OCI-M2 (cell line): ENCODE data around the gene PCSK4.
A peak's percentile ranks its signal among the peaks of the same experiment; 100 is the strongest.
"Not testable (repeated sequence)": the region's sequence is repeated elsewhere in the genome, so short reads cannot be mapped to it uniquely, and the experiment has no call there.

ENCODE experiments used
- DNase-seq: peaks from one replicate; lab custom pipeline; 2025; ENCODE audit not compliant: unreplicated experiment; lab: John Stamatoyannopoulos, UW

The PCSK4 gene

DNA sequence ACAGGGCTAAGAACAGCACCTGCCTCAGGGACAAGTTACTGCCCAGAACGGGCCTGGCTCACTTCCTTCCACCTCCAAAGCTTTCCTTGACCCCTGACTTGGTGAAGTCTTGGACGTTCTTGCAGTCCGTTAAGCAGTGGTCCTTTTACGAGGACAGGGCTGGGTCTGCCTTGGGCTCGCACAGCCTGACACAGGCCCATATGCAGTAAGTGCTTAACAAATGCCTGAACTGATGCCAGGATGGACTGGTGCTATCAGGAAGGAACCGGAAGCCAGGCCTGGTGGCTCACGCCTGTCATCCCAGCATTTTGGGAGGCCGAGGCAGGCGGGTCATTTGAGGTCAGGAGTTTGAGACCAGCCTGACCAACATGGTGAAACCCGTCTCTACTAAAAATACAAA is 31.9 kb upstream of the PCSK4 start:
- no peak for DNase-seq

DNA sequence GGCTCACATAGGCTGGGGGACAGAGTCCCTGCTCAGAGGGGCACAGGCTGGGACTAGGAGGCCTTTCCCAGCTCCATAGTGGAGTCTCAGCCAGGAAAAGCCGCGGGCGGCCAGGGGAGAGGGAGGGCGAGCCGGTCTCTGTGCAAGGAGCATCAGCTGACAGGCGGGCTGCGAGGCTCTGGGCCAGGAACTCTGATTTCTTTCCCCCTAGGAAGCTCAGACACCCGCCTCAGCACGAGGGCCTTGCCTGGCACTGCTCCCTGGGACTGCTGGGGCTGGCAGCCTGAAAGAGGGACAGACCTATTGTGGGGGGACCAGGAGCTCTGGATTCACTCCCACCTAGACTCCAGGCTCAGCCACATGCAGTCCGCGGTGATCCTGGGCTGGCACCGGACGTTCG is 31.5 kb upstream of the PCSK4 start:
- DNase-seq = no peak

DNA sequence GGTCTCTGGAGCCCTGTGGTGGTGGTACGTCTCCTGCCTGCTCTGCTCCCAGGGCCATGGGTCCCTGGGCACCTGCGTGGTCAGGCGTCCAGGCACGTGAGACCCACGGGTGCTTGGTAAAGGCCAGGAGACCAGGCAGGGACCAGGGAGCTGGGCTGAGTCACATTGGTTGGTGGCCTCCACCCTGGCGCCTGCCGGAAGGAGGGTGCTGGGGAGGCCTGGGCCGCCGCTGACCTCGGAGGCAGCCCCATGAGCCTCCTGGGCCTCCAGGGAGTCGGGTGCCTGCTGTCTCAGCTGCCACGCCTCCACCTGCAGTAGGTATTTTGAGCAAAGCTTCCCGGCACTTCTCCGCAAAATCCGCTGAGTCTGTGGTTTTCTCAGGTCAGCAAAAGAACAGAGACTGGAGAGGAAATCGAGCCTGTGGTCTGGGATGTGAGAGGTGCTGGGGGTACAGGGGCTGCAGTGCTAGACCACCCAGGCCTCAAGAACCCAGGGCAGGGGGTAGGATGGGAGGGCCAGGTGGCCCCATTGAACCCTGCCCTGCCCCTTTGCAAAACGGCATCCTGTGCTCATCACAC is 30.1 kb upstream of the PCSK4 start:
- DNase-seq = no peak

DNA sequence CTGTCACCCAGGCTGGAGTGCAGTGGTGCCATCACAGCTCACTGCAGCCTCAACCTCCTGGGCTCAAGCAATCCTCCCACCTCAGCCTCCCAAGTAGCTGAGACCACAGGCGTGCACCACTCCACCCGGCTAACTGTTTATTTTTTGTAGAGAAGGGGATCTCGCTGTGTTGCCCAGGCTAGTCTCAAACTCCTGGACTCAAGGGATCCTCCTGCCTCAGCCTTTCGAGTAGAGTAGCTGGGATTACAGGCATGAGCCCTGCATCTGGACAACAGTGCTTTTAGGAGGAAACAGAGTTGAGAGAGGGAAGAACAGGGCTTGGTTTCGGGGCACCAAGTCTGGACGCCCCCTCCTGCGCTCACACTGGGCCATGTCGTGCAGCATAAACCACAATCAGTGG is 29.7 kb upstream of the PCSK4 start:
- DNase-seq = not testable (repeated sequence)

DNA sequence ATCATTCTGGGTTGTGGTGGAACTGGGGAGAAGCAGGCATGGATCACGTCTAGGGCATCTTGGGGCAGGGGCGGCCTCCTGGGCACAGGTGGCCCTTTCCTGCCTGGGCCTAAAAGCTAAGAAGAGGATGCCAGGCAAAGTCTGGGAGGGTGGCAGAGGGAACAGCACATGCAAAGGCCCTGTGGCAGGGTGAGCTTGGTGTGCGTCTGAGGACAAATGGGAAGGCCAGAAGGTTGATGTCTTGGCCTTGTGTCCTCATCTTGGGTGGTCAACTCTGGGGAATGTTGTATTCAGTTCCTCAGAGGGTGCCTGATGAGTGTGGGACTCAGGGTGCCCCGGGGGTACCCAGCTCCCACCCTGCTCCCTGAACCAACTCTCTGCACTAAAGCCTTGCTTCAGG is 28.3 kb upstream of the PCSK4 start:
- DNase-seq = no peak

DNA sequence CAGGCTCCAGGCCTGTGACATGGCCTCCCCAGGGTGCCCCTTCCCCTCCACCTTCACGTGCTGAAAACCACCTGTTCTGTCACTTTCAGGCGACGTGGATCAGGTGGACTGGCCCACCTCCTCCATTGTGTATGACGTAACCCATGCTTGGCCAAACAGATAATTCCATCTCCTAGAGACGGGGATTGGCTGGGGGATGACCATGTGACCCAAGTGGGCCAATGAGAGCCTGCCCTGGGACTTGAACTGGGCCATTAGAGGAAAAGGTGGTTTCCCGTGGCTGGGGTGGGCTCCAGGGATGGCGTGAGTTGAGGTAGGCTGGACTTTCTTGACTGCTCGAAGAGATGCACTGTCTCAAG is 26.2 kb upstream of the PCSK4 start:
- no peak for DNase-seq

DNA sequence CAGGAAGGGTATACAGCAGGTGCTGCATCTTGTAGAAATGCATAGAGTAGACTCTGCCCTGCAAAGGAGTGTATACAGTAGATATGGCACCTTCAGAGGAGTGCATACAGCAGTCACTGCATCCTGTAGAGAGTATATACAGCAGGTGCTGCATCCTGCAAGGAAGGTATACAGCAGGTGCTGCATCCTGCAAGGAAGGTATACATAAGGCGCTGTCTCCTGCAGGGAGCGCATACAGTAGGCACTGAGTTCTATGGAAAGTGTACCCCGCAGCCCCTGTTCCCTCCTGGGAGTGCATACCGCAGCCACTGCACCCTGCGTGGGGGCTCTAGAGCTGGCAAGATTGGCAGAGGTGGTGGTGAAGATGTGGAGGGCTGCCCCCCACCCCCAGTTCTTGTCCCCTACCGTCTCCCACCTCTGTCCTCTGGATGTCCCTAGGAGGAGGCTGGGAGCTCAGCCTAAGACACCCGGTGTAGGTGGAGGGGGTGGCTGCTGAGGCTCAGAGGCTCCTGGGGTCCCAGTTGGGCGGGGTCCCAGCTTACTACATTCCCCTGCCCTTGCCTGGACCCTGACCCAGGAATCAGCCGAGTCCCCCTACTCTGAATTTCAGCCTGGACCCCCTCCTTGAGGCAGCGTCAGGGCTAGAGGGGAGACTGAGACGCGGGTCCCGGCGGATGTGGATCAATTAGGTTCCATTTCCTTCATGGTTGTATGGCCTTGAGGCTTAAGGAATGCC is 25.0 kb upstream of the PCSK4 start:
- DNase-seq = no peak

DNA sequence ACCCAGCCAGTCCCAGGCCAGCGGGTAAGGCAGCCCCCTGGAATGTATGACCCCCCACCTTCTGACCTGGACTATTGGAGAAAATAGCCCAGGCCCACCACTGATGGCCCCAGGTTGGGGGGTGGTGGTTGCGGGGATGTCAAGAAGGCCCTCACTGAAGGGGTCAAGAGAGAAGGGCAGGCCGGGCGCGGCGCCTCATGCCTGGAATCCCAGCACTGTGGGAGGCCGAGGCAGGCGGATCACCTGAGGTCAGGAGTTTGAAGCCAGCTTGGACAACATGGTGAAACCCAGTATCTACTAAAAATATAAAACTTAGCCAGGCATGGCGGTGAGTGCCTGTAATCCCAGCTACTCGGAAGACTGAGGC is 24.1 kb upstream of the PCSK4 start:
- no peak for DNase-seq

- no peak for DNase-seq
These were observed 23.5 kb upstream of the PCSK4 start for GRCh38 chr19:1513499-1514294.

- DNase-seq = no peak
These were observed 22.7 kb upstream of the PCSK4 start, which contains the start of gene ADAMTSL5 for GRCh38 chr19:1512671-1513498. Gene ADAMTSL5 (minus strand): TSS chr19:1513019. CDS start chr19:1510943, 2,076 bp downstream.

GRCh38 chr19:1511318-1512317 is 21.5 kb upstream of the PCSK4 start:
- DNase-seq = no peak

- no peak for DNase-seq
These were observed 20.7 kb upstream of the PCSK4 start for GRCh38 chr19:1510807-1511206.

GRCh38 chr19:1510442-1510806 is 20.3 kb upstream of the PCSK4 start:
- DNase-seq = no peak

- no peak for DNase-seq
These were observed 19.7 kb upstream of the PCSK4 start for GRCh38 chr19:1509602-1510441.

DNA sequence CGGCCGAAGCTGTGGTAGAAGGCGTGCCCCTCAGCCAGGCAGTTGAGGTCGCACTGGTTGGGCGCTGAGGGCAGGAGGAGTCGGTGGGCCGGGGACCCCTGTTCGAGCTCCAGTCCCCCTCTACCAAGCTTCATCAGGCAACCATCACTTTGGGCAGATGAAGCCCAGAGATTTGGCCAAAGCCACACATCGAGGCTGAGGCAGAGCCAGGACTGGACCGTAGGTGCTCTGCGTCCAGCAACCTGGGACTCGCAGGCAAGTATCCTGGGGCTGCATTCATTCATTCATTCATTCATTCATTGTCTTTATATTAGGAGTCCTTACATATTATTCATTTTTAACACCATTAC is 18.3 kb upstream of the PCSK4 start:
- DNase-seq = no peak

- DNase-seq = peak; percentile 63
These were observed 17.8 kb upstream of the PCSK4 start for GRCh38 chr19:1507763-1508506.

- no peak for DNase-seq
These were observed 17.1 kb upstream of the PCSK4 start for GRCh38 chr19:1507192-1507660.

- DNase-seq = no peak
These were observed 16.1 kb upstream of the PCSK4 start for GRCh38 chr19:1505991-1506881.
